Body of pancreas (tissue), 4 donors: Measurements from ENCODE around the gene GTF2H2C.

Source experiments
- CTCF ChIP-seq, 7 experiments: fragments of 450-650 bp in 4 of 7; fragments of 200-600 bp in 3 of 7; sonication (generic) in 3 of 7; IDR thresholded peaks; one replicate each; pipeline ENCODE4 v1.5.1; 2016 to 2019; ENCODE audit warnings: antibody characterized with exemption in 7 of 7
- POLR2A ChIP-seq, 3 donors: fragments of 450-650 bp; IDR thresholded peaks; one replicate each; pipeline ENCODE4 v1.6.1; 2016; ENCODE audit warnings: antibody characterized with exemption in 3 of 3, mild to moderate bottlenecking in 2 of 3

GRCh38 chr5:69510694-69511093 is 49.3 kb upstream of the GTF2H2C start:
- TF ChIP-seq CTCF (IDR thresholded peaks at IDR 0.05) (no peak), POLR2A (IDR thresholded peaks at IDR 0.05) (no peak)
